ENCODE data around the gene IL17REL. TPM values are rescaled to one million over a fixed set of nuclear protein-coding genes. Genes with fewer than 3 reads are reported as not detected.

IL17REL gene
- total RNA-seq, result not detected in 2 replicates

DNA sequence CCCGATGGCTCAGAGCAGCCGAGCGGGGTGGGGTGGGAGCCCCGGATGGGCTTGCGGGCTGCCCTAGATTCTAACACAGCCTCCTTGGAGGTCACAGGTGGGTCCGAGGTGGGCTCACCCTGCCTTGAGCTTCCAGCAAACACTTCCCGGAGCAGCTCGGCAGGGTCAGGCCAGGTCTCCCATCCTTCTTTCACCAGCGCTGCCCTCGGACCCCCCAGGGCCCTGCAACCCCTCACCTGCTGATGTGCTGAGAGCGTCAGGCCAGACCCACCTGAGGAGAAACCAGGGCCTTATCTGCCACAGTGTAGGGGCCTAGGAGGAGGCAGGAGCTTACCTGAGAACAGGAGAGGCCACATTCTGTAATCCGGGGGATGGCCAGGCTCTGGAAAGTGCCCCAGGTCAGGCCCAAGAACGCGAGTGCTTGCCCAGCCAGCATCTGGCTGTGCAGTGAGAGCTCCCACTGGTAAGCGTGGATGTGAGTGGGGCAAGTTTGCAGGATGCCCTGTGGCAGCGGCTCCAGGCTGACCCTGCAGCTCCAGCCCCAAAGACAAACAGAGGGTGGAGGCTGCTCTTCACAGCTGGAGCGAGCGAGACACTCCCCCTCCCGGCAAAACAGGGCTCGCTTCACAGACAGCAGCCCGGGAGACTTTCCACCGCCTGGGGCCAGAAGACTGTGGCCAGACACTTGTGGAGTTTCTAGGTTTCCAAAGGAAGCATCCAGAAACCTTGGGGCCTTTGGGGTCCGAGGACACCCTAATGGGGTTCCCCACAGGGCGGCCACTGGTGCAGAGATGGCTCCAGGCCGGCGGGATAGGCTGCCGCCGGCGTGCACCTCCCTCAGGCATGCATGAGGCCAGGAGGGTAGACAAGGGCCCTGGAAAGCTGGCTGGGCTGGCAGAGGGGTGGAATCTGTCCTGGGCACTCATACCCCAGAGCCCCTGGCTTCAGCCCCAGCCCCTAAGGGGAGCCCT, at the start of gene IL17REL:
Gene IL17REL, minus strand, starts transcription at position 555 of the 971 bp plus-strand sequence. Its CDS starts 119 bp downstream, at position 436.

DNA sequence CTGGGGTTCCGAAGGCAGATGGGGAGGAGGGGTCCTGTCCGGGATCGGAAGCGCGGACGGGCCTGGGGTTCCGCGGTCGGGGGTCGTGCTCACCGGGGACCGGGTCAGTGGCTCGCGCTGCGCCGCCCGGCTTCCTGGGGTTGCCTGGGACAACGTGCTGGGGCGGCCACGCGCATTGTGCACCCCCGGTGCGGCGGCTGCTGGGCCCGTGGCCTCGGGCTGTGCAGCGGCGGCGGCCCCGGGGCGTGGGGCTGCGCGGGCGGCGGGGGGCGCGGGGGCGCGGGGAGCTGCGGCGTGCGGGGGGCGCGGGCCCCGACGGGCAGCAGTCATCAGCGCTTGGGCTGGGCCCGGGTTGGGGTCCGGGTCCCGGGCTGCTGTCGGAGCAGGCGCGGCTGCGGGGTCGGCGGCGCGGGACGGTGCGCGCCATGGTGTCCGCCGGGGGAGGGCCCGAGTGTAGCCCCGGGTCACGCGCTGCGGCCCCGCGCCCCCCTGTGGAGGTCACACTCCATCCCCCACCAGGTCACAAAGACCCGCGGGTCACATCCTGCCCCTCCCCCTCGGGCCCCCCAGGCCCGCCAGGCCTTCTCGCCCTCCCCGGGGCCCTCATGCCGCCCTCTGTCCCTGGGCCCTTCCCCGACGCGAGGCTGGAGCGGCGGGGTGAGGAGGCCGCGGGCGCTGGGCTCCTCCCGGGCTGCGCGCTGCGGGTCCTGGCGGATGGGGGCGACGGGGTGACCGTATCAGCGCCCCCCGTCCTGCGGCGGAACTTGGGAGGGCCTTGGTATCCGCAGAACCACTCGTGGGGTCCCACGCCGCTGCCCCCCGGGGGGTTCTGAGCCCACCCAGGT, 45.7 kb upstream of the IL17REL start, which contains the start of gene TTLL8:
Gene TTLL8, minus strand, starts transcription at position 238 of the 845 bp plus-strand sequence.

DNA sequence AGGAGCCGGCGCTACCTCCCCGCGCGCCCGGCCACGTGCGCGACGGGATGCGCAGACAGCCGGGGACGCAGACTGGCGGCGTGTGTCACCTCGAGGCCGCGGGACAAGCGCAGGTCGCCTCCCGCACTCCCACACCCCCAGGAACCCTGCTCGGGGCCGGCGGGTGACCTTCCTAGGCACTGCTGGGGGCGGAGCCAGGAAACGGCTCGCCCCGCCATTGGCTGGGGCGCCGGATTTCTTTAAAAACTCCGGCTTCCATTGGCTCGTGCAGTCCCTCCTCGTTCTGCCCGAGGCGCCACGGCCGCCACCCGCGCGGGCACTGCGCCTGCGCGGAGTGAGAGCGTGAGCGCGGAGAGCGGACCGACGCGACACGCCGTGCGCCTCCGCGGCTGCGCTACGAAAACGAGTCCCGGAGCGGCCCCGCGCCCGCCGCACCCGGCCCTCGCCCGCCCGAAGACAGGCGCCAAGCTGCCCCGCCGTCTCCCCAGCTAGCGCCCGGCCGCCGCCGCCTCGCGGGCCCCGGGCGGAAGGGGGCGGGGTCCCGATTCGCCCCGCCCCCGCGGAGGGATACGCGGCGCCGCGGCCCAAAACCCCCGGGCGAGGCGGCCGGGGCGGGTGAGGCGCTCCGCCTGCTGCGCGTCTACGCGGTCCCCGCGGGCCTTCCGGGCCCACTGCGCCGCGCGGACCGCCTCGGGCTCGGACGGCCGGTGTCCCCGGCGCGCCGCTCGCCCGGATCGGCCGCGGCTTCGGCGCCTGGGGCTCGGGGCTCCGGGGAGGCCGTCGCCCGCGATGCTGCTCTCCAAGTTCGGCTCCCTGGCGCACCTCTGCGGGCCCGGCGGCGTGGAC, 52.2 kb downstream of the IL17REL start, which contains the start of gene PIM3:
Gene PIM3, plus strand, starts transcription at position 614 of the 846 bp plus-strand sequence. Its CDS starts 176 bp downstream, at position 790.

Small RNA genes within 50 kb of the gene (small RNA-seq; reads per million reads assigned to genes)
- gene MIR6821, result not detected

Other genes starting within 250 kb of the IL17REL start
- 19.6 and 20.0 TPM in 2 replicates for gene BRD1, start 184.9 kb downstream of the IL17REL start, total RNA-seq
- gene ZBED4, start 158.9 kb downstream of the IL17REL start, total RNA-seq, result 6.8 and 8.2 TPM in 2 replicates
- 17.4 and 19.9 TPM in 2 replicates for gene ALG12, start 94.3 kb downstream of the IL17REL start, total RNA-seq
- gene CRELD2, start 94.1 kb downstream of the IL17REL start, total RNA-seq, result 41.4 and 46.8 TPM in 2 replicates
- gene PIM3, start 52.0 kb downstream of the IL17REL start, total RNA-seq, result 15.8 and 18.7 TPM in 2 replicates
- gene TTLL8, start 45.5 kb upstream of the IL17REL start, total RNA-seq, result not detected in 2 replicates
- not detected in 2 replicates for gene MLC1, start 72.7 kb upstream of the IL17REL start, total RNA-seq
- under 0.01 and 0.43 TPM in 2 replicates for gene MOV10L1, start 77.2 kb upstream of the IL17REL start, total RNA-seq
- 0.11 and 0.26 TPM in 2 replicates for gene PANX2, start 158.0 kb upstream of the IL17REL start, total RNA-seq
- 11.2 and 13.5 TPM in 2 replicates for gene TRABD, start 173.1 kb upstream of the IL17REL start, total RNA-seq
- gene SELENOO, start 188.2 kb upstream of the IL17REL start, total RNA-seq, result 9.2 and 10.3 TPM in 2 replicates
- 18.3 and 20.1 TPM in 2 replicates for gene TUBGCP6, start 232.3 kb upstream of the IL17REL start, total RNA-seq
- gene HDAC10, start 238.5 kb upstream of the IL17REL start, total RNA-seq, result 12.4 and 13.6 TPM in 2 replicates
- gene MAPK12, start 248.9 kb upstream of the IL17REL start, total RNA-seq, result 26.3 and 32.1 TPM in 2 replicates

All from articular chondrocyte of knee joint (primary cell).